Neural cell (in vitro differentiated cells): ENCODE measurements around the gene TMEM269. TPM values are rescaled to one million over a fixed set of nuclear protein-coding genes. Genes with fewer than 3 reads are reported as not detected.

Experiments
- H2AFZ ChIP-seq: fragments of 200-600, 300-800 bp; sonication (generic), shearing (Covaris generic); 2 replicates; pipeline ENCODE4 v1.6.0; 2014; ENCODE audit warnings: low read depth, mild to moderate bottlenecking, antibody characterized with exemption, low read length, moderate library complexity
- H3F3A ChIP-seq: fragments of 200-600 bp; shearing (Covaris generic); 2 replicates; pipeline ENCODE4 v1.6.1; 2016; ENCODE audit warnings: mild to moderate bottlenecking, moderate library complexity, mixed read lengths, antibody characterized with exemption, low read length; ENCODE audit not compliant: insufficient read depth, poor library complexity, severe bottlenecking
- H3K27ac ChIP-seq: fragments of 200-600, 300-800 bp; sonication (generic), shearing (Covaris generic); 2 replicates; pipeline ENCODE4 v1.5.1; 2014; ENCODE audit warnings: mild to moderate bottlenecking, low read length, moderate library complexity
- H3K27me3 ChIP-seq: fragments of 300-800, 200-600 bp; sonication (generic), shearing (Covaris generic); 2 replicates; pipeline ENCODE4 v1.6.0; 2014; ENCODE audit warnings: mild to moderate bottlenecking, low read depth, low read length, moderate library complexity; ENCODE audit not compliant: insufficient read depth
- H3K36me3 ChIP-seq: fragments of 300-800, 200-600 bp; sonication (generic), shearing (Covaris generic); 2 replicates; pipeline ENCODE4 v1.5.1; 2014; ENCODE audit warnings: mild to moderate bottlenecking, antibody characterized with exemption, low read length, moderate library complexity; ENCODE audit not compliant: insufficient read depth
- H3K4me2 ChIP-seq: fragments of 300-800, 200-600 bp; sonication (generic), shearing (Covaris generic); 2 replicates; pipeline ENCODE4 v1.6.0; 2014; ENCODE audit warnings: mild to moderate bottlenecking, low read length
- H3K4me3 ChIP-seq: fragments of 300-800, 200-600 bp; sonication (generic), shearing (Covaris generic); 2 replicates; pipeline ENCODE4 v1.5.1; 2014; ENCODE audit warnings: mild to moderate bottlenecking, low read length, moderate library complexity
- H3K79me2 ChIP-seq: fragments of 200-600 bp; shearing (Covaris generic); replicated peaks from 2 replicates; pipeline ENCODE4 v1.6.0; 2014; ENCODE audit warnings: mild to moderate bottlenecking, low read length, moderate library complexity; ENCODE audit not compliant: insufficient read depth
- H3K9ac ChIP-seq: fragments of 300-800, 200-600 bp; sonication (generic), shearing (Covaris generic); 2 replicates; pipeline ENCODE4 v1.6.1; 2016; ENCODE audit warnings: mild to moderate bottlenecking, low read length, mixed read lengths
- H3K9me2 ChIP-seq: fragments of 200-600 bp; shearing (Covaris generic); 2 replicates; pipeline ENCODE4 v1.6.1; 2016; ENCODE audit warnings: mild to moderate bottlenecking, low read length, mixed read lengths; ENCODE audit not compliant: insufficient read depth
- H3K9me3 ChIP-seq: fragments of 200-600, 300-800 bp; sonication (generic), shearing (Covaris generic); 2 replicates; pipeline ENCODE4 v1.6.1; 2016; ENCODE audit warnings: mild to moderate bottlenecking, mixed run types, low read length, moderate library complexity, mixed read lengths
- H4K20me1 ChIP-seq: fragments of 200-600 bp; shearing (Covaris generic); 2 replicates; pipeline ENCODE4 v1.6.1; 2016; ENCODE audit warnings: mild to moderate bottlenecking, mixed run types; ENCODE audit not compliant: insufficient read depth
- CTCF ChIP-seq: fragments of 450-650 bp; IDR thresholded peaks from 2 replicates; pipeline ENCODE4 v1.5.1; 2014; ENCODE audit warnings: antibody characterized with exemption, mild to moderate bottlenecking, moderate library complexity; ENCODE audit not compliant: poor library complexity, severe bottlenecking
- EP300 ChIP-seq: fragments of 450-650 bp; conservative IDR thresholded peaks from 2 replicates; pipeline ENCODE4 v1.6.1; 2014; ENCODE audit warnings: antibody characterized with exemption, mild to moderate bottlenecking, moderate library complexity; ENCODE audit not compliant: poor library complexity, severe bottlenecking
- EZH2 ChIP-seq: fragments of 200-600, 300-800 bp; shearing (Covaris generic), sonication (generic); IDR thresholded peaks from 2 replicates; pipeline ENCODE4 v1.6.1; 2014; ENCODE audit warnings: antibody characterized with exemption, low read length, borderline replicate concordance, mild to moderate bottlenecking; ENCODE audit not compliant: insufficient read depth, poor library complexity, severe bottlenecking
- MXI1 ChIP-seq: fragments of 450-650 bp; conservative IDR thresholded peaks from 2 replicates; pipeline ENCODE4 v1.6.1; 2014; ENCODE audit warnings: antibody characterized with exemption, mild to moderate bottlenecking; ENCODE audit not compliant: poor library complexity, severe bottlenecking
- POLR2AphosphoS5 ChIP-seq: IDR thresholded peaks from 2 replicates; pipeline ENCODE4 v1.6.1; 2012
- RAD21 ChIP-seq: fragments of 450-650 bp; conservative IDR thresholded peaks from 2 replicates; pipeline ENCODE4 v1.6.1; 2014; ENCODE audit warnings: antibody characterized with exemption, mild to moderate bottlenecking, moderate library complexity
- REST ChIP-seq: IDR thresholded peaks from 2 replicates; pipeline ENCODE4 v1.6.1; 2012; ENCODE audit warnings: borderline replicate concordance
- SMC3 ChIP-seq: fragments of 450-650 bp; conservative IDR thresholded peaks from 2 replicates; pipeline ENCODE4 v1.6.1; 2014; ENCODE audit warnings: antibody characterized with exemption, mild to moderate bottlenecking, moderate library complexity; ENCODE audit not compliant: poor library complexity
- TAF1 ChIP-seq: IDR thresholded peaks from 2 replicates; pipeline ENCODE4 v1.6.1; 2012; ENCODE audit warnings: low read depth
- polyA plus RNA-seq: library from polyadenylated mRNA; depleted of rRNA; stranded (reverse); fragments of >200 nt; gene quantifications from 2 replicates; pipeline ENCODE4 v1.2.3, GENCODE V29; 2014

Gene TMEM269
- polyA plus RNA-seq, 1 donor from 2014 or later, result 1.1 TPM

GRCh38 chr1:42746436-42747105 lies 38.2 kb upstream of the TMEM269 start:
- H3K27me3 ChIP-seq, result no peaks in the 10 kb centered on the region
- TF ChIP-seq EZH2, result no peak
- no peak for TF ChIP-seq EP300
- no peak for TF ChIP-seq TAF1
- no peaks in the 10 kb centered on the region for H3K79me2 ChIP-seq

GRCh38 chr1:42747125-42747524 lies 37.7 kb upstream of the TMEM269 start:
- TF ChIP-seq CTCF (peak; percentile 29), TAF1 (no peak), EP300 (no peak), EZH2 (no peak), POLR2AphosphoS5 (no peak), MXI1 (no peak), REST (no peak), RAD21 (peak; percentile 38), SMC3 (peak; percentile 52)
- H3K4me2 ChIP-seq, result no peak overlapping the region
- H3K36me3 ChIP-seq, result peaks cover 4% of the 10 kb centered on the region

More at GRCh38 chr1:42746436-42747105, 38.2 kb upstream of the TMEM269 start:
- Histone ChIP-seq H2AFZ (no peak overlapping the region), H3K4me2 (no peak overlapping the region), H3K9me3 (no peaks in the 10 kb centered on the region), H4K20me1 (no peaks in the 10 kb centered on the region), H3F3A (no peaks in the 10 kb centered on the region), H3K36me3 (no peaks in the 10 kb centered on the region), H3K4me3 (no peak overlapping the region), H3K9ac (no peak overlapping the region), H3K27ac (no peak overlapping the region), H3K9me2 (no peaks in the 10 kb centered on the region)

More at GRCh38 chr1:42747125-42747524, 37.7 kb upstream of the TMEM269 start:
- Histone ChIP-seq H4K20me1 (no peaks in the 10 kb centered on the region), H2AFZ (no peak overlapping the region), H3K27ac (no peak overlapping the region), H3K4me3 (no peak overlapping the region), H3K9ac (no peak overlapping the region), H3K27me3 (no peaks in the 10 kb centered on the region), H3F3A (no peaks in the 10 kb centered on the region), H3K9me3 (peaks cover 4% of the 10 kb centered on the region), H3K9me2 (no peaks in the 10 kb centered on the region), H3K79me2 (no peaks in the 10 kb centered on the region)
